Right lobe of liver (tissue), 4 donors: ENCODE measurements around the gene PPP1R9A.

Source experiments
- POLR2A ChIP-seq: fragments of 450-650 bp; IDR thresholded peaks from one replicate; pipeline ENCODE4 v1.6.1; 2017; ENCODE audit warnings: antibody characterized with exemption, mild to moderate bottlenecking
- TF ChIP-seq, protein P1 (sequence below), 4 donors: fragments of 200-600 bp in 3 of 4; fragments of 450-650 bp in 1 of 4; IDR thresholded peaks; one replicate each; pipeline versions ENCODE4 v1.5.1 to v1.8.0; 2016 to 2022; ENCODE audit warnings: antibody characterized with exemption in 4 of 4, mild to moderate bottlenecking in 2 of 4
- donor health status: DM: no; HTN: no; CAD: no.
- donor health status: DM: no; HTN: no; CAD: no.
- donor health status: DM: no; HTN: yes; CAD: no.

DNA sequence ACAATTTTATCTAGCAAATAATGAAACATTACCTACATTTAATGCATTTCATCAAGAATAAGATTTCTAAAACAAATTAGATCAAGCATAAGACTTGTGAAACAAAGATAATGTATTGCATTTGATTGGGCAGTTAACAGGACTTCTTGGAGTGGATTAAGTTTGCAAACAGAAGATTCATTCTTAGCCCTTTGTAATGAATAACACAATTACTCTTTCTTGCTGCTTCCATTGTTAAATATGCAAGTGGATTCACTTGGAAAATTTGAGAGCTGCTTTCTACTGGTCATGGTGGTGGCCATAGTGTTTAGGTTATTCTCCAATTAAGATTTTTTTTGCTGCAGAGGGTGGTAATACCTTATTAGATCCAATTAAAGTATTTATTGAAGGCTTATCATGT is 6.0 kb downstream of the PPP1R9A start:
- TF ChIP-seq, protein P1, sequence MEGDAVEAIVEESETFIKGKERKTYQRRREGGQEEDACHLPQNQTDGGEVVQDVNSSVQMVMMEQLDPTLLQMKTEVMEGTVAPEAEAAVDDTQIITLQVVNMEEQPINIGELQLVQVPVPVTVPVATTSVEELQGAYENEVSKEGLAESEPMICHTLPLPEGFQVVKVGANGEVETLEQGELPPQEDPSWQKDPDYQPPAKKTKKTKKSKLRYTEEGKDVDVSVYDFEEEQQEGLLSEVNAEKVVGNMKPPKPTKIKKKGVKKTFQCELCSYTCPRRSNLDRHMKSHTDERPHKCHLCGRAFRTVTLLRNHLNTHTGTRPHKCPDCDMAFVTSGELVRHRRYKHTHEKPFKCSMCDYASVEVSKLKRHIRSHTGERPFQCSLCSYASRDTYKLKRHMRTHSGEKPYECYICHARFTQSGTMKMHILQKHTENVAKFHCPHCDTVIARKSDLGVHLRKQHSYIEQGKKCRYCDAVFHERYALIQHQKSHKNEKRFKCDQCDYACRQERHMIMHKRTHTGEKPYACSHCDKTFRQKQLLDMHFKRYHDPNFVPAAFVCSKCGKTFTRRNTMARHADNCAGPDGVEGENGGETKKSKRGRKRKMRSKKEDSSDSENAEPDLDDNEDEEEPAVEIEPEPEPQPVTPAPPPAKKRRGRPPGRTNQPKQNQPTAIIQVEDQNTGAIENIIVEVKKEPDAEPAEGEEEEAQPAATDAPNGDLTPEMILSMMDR (IDR thresholded peaks at IDR 0.05): no peak
- no peak for TF ChIP-seq POLR2A
